Bone marrow (tissue), 2 donors: ENCODE results near the gene USP14.

ENCODE experiments used
- DNase-seq, 2 donors: peaks; one replicate each; lab custom pipeline; 2025; lab: John Stamatoyannopoulos, UW

Gene USP14

GRCh38 chr18:227902-228301, 69.5 kb downstream of the USP14 start:
- DNase-seq, result no peak

- no peak for DNase-seq
Measured at GRCh38 chr18:228586-228985, 70.2 kb downstream of the USP14 start.

GRCh38 chr18:231563-231962, 73.2 kb downstream of the USP14 start:
- no peak for DNase-seq

- DNase-seq, result no peak
Measured at GRCh38 chr18:240175-240574, 81.8 kb downstream of the USP14 start.

- no peak for DNase-seq
Measured at GRCh38 chr18:245282-245847, 87.0 kb downstream of the USP14 start.

GRCh38 chr18:248053-248452, 89.7 kb downstream of the USP14 start:
- DNase-seq, result no peak

- DNase-seq, result no peak
Measured at GRCh38 chr18:250685-251084, 92.3 kb downstream of the USP14 start.

GRCh38 chr18:251572-251971, 93.2 kb downstream of the USP14 start:
- no peak for DNase-seq

GRCh38 chr18:253121-253520, 94.8 kb downstream of the USP14 start:
- DNase-seq, result no peak

GRCh38 chr18:255171-255570, 96.8 kb downstream of the USP14 start:
- no peak for DNase-seq

- DNase-seq, result no peak
Measured at GRCh38 chr18:260547-260946, 102.2 kb downstream of the USP14 start.

- no peak for DNase-seq
Measured at GRCh38 chr18:261398-262073, 103.2 kb downstream of the USP14 start.
